Measurements from ENCODE around the gene FOXP1.

GRCh38 chr3:71442652-71443042 is 140.9 kb downstream of the FOXP1 start:
- TF ChIP-seq RXRA (IDR thresholded peaks at IDR 0.05) (no peak), YY1 (IDR thresholded peaks at IDR 0.05) (no peak), GABPA (IDR thresholded peaks at IDR 0.05 in 1 of 2, conservative IDR thresholded peaks at IDR 0.05 in 1 of 2) (no peak), FOXA1 (IDR thresholded peaks at IDR 0.05) (no peak), EGR1 (IDR thresholded peaks at IDR 0.05; ENCODE audit: low read depth in 2 of 2) (no peak), HNF4G (IDR thresholded peaks at IDR 0.05) (no peak)
- TF ChIP-seq, protein P1, sequence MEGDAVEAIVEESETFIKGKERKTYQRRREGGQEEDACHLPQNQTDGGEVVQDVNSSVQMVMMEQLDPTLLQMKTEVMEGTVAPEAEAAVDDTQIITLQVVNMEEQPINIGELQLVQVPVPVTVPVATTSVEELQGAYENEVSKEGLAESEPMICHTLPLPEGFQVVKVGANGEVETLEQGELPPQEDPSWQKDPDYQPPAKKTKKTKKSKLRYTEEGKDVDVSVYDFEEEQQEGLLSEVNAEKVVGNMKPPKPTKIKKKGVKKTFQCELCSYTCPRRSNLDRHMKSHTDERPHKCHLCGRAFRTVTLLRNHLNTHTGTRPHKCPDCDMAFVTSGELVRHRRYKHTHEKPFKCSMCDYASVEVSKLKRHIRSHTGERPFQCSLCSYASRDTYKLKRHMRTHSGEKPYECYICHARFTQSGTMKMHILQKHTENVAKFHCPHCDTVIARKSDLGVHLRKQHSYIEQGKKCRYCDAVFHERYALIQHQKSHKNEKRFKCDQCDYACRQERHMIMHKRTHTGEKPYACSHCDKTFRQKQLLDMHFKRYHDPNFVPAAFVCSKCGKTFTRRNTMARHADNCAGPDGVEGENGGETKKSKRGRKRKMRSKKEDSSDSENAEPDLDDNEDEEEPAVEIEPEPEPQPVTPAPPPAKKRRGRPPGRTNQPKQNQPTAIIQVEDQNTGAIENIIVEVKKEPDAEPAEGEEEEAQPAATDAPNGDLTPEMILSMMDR (IDR thresholded peaks at IDR 0.05; ENCODE audit: low read depth, low read length, missing input control), result no peak
- TF ChIP-seq, protein P2, sequence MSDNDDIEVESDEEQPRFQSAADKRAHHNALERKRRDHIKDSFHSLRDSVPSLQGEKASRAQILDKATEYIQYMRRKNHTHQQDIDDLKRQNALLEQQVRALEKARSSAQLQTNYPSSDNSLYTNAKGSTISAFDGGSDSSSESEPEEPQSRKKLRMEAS (IDR thresholded peaks at IDR 0.05), result no peak
- TF ChIP-seq, protein P3, sequence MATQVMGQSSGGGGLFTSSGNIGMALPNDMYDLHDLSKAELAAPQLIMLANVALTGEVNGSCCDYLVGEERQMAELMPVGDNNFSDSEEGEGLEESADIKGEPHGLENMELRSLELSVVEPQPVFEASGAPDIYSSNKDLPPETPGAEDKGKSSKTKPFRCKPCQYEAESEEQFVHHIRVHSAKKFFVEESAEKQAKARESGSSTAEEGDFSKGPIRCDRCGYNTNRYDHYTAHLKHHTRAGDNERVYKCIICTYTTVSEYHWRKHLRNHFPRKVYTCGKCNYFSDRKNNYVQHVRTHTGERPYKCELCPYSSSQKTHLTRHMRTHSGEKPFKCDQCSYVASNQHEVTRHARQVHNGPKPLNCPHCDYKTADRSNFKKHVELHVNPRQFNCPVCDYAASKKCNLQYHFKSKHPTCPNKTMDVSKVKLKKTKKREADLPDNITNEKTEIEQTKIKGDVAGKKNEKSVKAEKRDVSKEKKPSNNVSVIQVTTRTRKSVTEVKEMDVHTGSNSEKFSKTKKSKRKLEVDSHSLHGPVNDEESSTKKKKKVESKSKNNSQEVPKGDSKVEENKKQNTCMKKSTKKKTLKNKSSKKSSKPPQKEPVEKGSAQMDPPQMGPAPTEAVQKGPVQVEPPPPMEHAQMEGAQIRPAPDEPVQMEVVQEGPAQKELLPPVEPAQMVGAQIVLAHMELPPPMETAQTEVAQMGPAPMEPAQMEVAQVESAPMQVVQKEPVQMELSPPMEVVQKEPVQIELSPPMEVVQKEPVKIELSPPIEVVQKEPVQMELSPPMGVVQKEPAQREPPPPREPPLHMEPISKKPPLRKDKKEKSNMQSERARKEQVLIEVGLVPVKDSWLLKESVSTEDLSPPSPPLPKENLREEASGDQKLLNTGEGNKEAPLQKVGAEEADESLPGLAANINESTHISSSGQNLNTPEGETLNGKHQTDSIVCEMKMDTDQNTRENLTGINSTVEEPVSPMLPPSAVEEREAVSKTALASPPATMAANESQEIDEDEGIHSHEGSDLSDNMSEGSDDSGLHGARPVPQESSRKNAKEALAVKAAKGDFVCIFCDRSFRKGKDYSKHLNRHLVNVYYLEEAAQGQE (IDR thresholded peaks at IDR 0.05), result no peak
